ENCODE data around the gene CALM1. TPM values are rescaled to one million over a fixed set of nuclear protein-coding genes. Genes with fewer than 3 reads are reported as not detected.
A peak's percentile ranks its signal among the peaks of the same experiment; 100 is the strongest.

The CALM1 gene
- 75.0 and 87.9 TPM in 2 replicates for total RNA-seq (2013; cell fraction: nucleolus; rRNA removed)
- total RNA-seq (2014; rRNA removed) (385 and 467 TPM in 2 replicates), total RNA-seq (2014; rRNA removed; fragmentation: Illumina TruSeq; extraction: Trizol) (192 and 197 TPM in 2 replicates), total RNA-seq (2021) (246 and 249 TPM in 2 replicates), polyA plus RNA-seq (2011; rRNA removed) (219 and 309 TPM in 2 replicates), polyA plus RNA-seq (2014; fragmentation: Illumina TruSeq; extraction: Trizol) (420 and 491 TPM in 2 replicates), polyA plus RNA-seq (2014; fragmentation: Nextera tagmentation; extraction: Ambion mirVana) (100 to 1,000 TPM; 110 to 175 TPM), polyA plus RNA-seq (2014; rRNA removed) (273 and 290 TPM in 2 replicates), polyA plus RNA-seq (2016; fragmentation: Nextera tagmentation; extraction: Ambion mirVana) (100 to 1,000 TPM; 679 to 729 TPM), polyA minus RNA-seq (2011; rRNA and poly(A)+ RNA removed) (122 and 209 TPM in 2 replicates), Bru-seq, nascent RNA (percentile 96 among the genes with signal in this experiment), BruChase-seq, experiment 1, labeled RNA remaining after a 6-hour chase (percentile 98 among the genes with signal in this experiment), BruChase-seq, experiment 2, labeled RNA remaining after a 2-hour chase (percentile 97 among the genes with signal in this experiment)
- 106 TPM for polyA plus RNA-seq (2011; ENCODE audit: low read depth)
- polyA plus RNA-seq (2011; cell fraction: cytosol; rRNA removed), result 145 and 195 TPM in 2 replicates
- 159 and 182 TPM in 2 replicates for polyA plus RNA-seq (2011; cell fraction: nucleus; rRNA removed)
- polyA plus RNA-seq (2012), result 147 and 161 TPM in 2 replicates
- polyA minus RNA-seq (2011; cell fraction: cytosol; rRNA and poly(A)+ RNA removed), result 88.7 and 91.4 TPM in 2 replicates
- 101 and 180 TPM in 2 replicates for polyA minus RNA-seq (2011; cell fraction: nucleus; rRNA and poly(A)+ RNA removed)
- long read RNA-seq, experiment 1, full-length matches to known transcripts, result 497 of 524 reads
- long read RNA-seq, experiment 1, partial matches to known transcripts, result 1 of 524 reads
- long read RNA-seq, experiment 1, other reads (novel, unspliced or antisense), result 26 of 524 reads
- long read RNA-seq, experiment 2, full-length matches to known transcripts, result 1,055 of 1,093 reads
- long read RNA-seq, experiment 2, partial matches to known transcripts, result 6 of 1,093 reads
- long read RNA-seq, experiment 2, other reads (novel, unspliced or antisense), result 32 of 1,093 reads

DNA sequence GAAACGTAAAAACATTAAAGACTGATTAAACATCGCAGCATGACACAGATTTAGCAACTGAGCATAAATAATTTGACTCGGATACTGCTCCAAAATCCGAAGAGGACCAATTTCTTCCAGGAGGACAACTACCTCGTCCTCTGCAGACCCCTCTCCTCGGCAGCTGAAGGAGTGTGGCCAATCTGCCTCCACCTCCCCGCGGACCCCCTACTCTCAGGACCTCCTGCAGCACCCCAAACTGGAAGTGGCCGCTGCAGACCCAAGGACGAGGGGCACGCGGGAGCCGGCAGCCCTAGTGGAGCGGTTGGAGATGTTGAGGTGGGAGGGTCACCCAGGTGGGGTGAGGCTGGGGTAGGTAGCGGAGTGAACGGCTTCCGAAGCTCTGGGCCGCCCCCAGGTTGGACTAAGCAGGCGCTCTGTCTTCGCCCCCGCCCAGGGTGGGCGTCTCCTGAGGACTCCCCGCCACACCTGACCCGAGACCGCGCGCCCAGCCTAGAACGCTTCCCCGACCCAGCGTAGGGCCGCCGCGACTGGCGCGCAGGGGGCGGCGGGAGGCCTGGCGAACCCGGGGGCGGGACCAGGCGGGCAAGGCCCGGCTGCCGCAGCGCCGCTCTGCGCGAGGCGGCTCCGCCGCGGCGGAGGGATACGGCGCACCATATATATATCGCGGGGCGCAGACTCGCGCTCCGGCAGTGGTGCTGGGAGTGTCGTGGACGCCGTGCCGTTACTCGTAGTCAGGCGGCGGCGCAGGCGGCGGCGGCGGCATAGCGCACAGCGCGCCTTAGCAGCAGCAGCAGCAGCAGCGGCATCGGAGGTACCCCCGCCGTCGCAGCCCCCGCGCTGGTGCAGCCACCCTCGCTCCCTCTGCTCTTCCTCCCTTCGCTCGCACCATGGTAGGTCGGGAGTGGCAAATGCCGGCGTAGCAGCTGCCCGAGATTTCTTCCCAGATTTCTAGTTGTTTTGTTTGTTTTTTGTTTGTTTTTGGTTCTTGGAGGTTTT is at the start of gene CALM1:
CALM1 (plus strand) TSS at position 689 of the 999 bp plus-strand sequence; CDS start at position 891, 202 bp downstream.
- intact Hi-C loops (cut with micrococcal nuclease; ENCODE audit: unreplicated experiment) (loop anchor here (1.0 to 5.0 kb wide), 3 partner anchors 13 to 361 kb away; partner anchors contain the start of gene NRDE2), in situ Hi-C loops (cut with MboI) (loop anchor here (25.0 kb wide), 1 partner anchor 1116 kb away; the partner anchor contains the start of gene PPP4R3A)
- H3K9me3 ChIP-seq (replicated peaks; ENCODE audit: control insufficient read depth, insufficient read depth, low read length), result no peaks in the 10 kb centered on the region
- TSS peak; percentile 85 for BruUV-seq (replicated peaks)
- peak within 1 kb of the TSS; percentile 84 for H3K9ac ChIP-seq (ENCODE audit: control insufficient read depth, insufficient read depth, low read length)
- peak; percentile 23 for FAIRE-seq
- H3K4me2 ChIP-seq (ENCODE audit: control insufficient read depth, insufficient read depth), result peak within 1 kb of the TSS; percentile 87
- no peaks in the 10 kb centered on the region; a peak in 1 of 4 replicates for H3K27me3 ChIP-seq (replicated peaks in 1 of 2; ENCODE audit: control insufficient read depth in 2 of 2, insufficient read depth in 2 of 2, low read length in 1 of 2)
- peaks cover 2 to 14% of the 10 kb centered on the region in 2 experiments; a peak in 3 of 4 replicates for H3K36me3 ChIP-seq (ENCODE audit: control insufficient read depth in 2 of 2, insufficient read depth in 2 of 2, low read length in 1 of 2)
- H3K4me1 ChIP-seq (ENCODE audit: control insufficient read depth, insufficient read depth, low read length), result peaks cover 6% of the 10 kb centered on the region
- WGBS (ENCODE audit: insufficient coverage, insufficient replicate concordance, low lambda C conversion rate, missing lambda C conversion rate), result 2% methylated on average over 72 of the region's 89 CpGs
- RAD21 ChIA-PET (ENCODE audit: unreplicated experiment), result interaction anchor here (1.3 kb wide), 1 partner anchor 13 kb away, joined by 4 read pairs; no protein-coding TSS in a partner anchor
- CTCF ChIA-PET, result interaction anchor here (1.2 to 2.1 kb wide), 2 partner anchors 13 to 14 kb away, joined by 3 to 9 read pairs; no protein-coding TSS in a partner anchor
- ATAC-seq, result peak; percentile 77
- H2AFZ ChIP-seq (ENCODE audit: control insufficient read depth, low read depth, low read length), result peak within 1 kb of the TSS; percentile 79
- POLR2A ChIA-PET, result interaction anchor here (0.5 to 4.3 kb wide), 4 partner anchors 8 to 684 kb away, joined by 3 to 43 read pairs (median 9); no protein-coding TSS in a partner anchor
- H4K20me1 ChIP-seq (ENCODE audit: control insufficient read depth, insufficient read depth), result peaks cover 9% of the 10 kb centered on the region; the same call in 1 of the 2 replicates
- peak within 1 kb of the TSS; percentile 43 for H3K27ac ChIP-seq (ENCODE audit: control insufficient read depth, insufficient read depth)
- SMC1A ChIA-PET (ENCODE audit: uncharacterized antibody, unreplicated experiment), result interaction anchor here (0.8 to 1.7 kb wide), 2 partner anchors 13 kb away, joined by 4 to 9 read pairs; no protein-coding TSS in a partner anchor
- peak; percentile 52 for DNase-seq (ENCODE audit: low read depth, low spot score)
- peak within 1 kb of the TSS; percentile 99 for H3K4me3 ChIP-seq
- peaks cover 39% of the 10 kb centered on the region for H3K79me2 ChIP-seq (ENCODE audit: control insufficient read depth, insufficient read depth, low read length)
- TF ChIP-seq, protein P1, sequence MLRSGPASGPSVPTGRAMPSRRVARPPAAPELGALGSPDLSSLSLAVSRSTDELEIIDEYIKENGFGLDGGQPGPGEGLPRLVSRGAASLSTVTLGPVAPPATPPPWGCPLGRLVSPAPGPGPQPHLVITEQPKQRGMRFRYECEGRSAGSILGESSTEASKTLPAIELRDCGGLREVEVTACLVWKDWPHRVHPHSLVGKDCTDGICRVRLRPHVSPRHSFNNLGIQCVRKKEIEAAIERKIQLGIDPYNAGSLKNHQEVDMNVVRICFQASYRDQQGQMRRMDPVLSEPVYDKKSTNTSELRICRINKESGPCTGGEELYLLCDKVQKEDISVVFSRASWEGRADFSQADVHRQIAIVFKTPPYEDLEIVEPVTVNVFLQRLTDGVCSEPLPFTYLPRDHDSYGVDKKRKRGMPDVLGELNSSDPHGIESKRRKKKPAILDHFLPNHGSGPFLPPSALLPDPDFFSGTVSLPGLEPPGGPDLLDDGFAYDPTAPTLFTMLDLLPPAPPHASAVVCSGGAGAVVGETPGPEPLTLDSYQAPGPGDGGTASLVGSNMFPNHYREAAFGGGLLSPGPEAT (IDR thresholded peaks at IDR 0.05; ENCODE audit: low read depth), result no peak
- TF ChIP-seq CBFB (IDR thresholded peaks at IDR 0.05; ENCODE audit: low read depth) (peak; percentile 89), MTA2 (IDR thresholded peaks at IDR 0.05; ENCODE audit: low read depth) (no peak), SP1 (IDR thresholded peaks at IDR 0.05; ENCODE audit: low read depth, low read length) (peak; percentile 94), FOS (IDR thresholded peaks at IDR 0.05; ENCODE audit: borderline replicate concordance, extremely low read depth, insufficient read length) (no peak), CHD4 (IDR thresholded peaks at IDR 0.05) (no peak), SIX5 (IDR thresholded peaks at IDR 0.05; ENCODE audit: low read depth, low read length, severe bottlenecking) (peak; percentile 24), PAX5 (IDR thresholded peaks at IDR 0.05; ENCODE audit: borderline replicate concordance, low read depth, low read length) (peak; percentile 79; the same call in 1 of the 2 replicates), RBBP5 (conservative IDR thresholded peaks at IDR 0.05) (no peak), RAD21 (IDR thresholded peaks at IDR 0.05; ENCODE audit: insufficient read depth, low read depth, low read length) (no peak), KDM1A (IDR thresholded peaks at IDR 0.05; ENCODE audit: borderline replicate concordance) (no peak)
- TF ChIP-seq, protein P2, sequence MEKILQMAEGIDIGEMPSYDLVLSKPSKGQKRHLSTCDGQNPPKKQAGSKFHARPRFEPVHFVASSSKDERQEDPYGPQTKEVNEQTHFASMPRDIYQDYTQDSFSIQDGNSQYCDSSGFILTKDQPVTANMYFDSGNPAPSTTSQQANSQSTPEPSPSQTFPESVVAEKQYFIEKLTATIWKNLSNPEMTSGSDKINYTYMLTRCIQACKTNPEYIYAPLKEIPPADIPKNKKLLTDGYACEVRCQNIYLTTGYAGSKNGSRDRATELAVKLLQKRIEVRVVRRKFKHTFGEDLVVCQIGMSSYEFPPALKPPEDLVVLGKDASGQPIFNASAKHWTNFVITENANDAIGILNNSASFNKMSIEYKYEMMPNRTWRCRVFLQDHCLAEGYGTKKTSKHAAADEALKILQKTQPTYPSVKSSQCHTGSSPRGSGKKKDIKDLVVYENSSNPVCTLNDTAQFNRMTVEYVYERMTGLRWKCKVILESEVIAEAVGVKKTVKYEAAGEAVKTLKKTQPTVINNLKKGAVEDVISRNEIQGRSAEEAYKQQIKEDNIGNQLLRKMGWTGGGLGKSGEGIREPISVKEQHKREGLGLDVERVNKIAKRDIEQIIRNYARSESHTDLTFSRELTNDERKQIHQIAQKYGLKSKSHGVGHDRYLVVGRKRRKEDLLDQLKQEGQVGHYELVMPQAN (conservative IDR thresholded peaks at IDR 0.05), result peak; percentile 86; the same call in 1 of the 2 replicates

Data from GM12878 (cell line).